ENCODE measurements around the gene GLT1D1.

GRCh38 chr12:128818065-128819022, 34.9 kb upstream of the GLT1D1 start:
- TF ChIP-seq GATA2 (IDR thresholded peaks at IDR 0.05; ENCODE audit: low read depth, low read length) (no peak), GATA3 (IDR thresholded peaks at IDR 0.05; ENCODE audit: low read depth, low read length) (no peak)
